SJCRH30 (cell line): ENCODE data around the gene YWHAH. TPM values are rescaled to one million over a fixed set of nuclear protein-coding genes. Genes with fewer than 3 reads are reported as not detected.

Source experiments
- DNase-seq, 2 experiments: peaks; one replicate each; pipeline ENCODE4 v3.0.0-alpha.2; 2015 to 2020
- H3K27ac ChIP-seq: fragments of 250-450 bp; sonication (Bioruptor Pico); 2 replicates; pipeline ENCODE4 v1.5.1; 2020; ENCODE audit warnings: mild to moderate bottlenecking, moderate library complexity
- H3K27me3 ChIP-seq: fragments of 250-450 bp; sonication (Bioruptor Pico); 2 replicates; pipeline ENCODE4 v1.5.1; 2020; ENCODE audit warnings: mild to moderate bottlenecking, moderate library complexity
- H3K36me3 ChIP-seq: fragments of 250-450 bp; sonication (Bioruptor Pico); 2 replicates; pipeline ENCODE4 v1.5.1; 2020; ENCODE audit warnings: mild to moderate bottlenecking, moderate library complexity
- H3K4me1 ChIP-seq: fragments of 250-450 bp; sonication (Bioruptor Pico); 2 replicates; pipeline ENCODE4 v1.5.1; 2020; ENCODE audit warnings: mild to moderate bottlenecking, moderate library complexity
- H3K4me3 ChIP-seq: fragments of 250-450 bp; sonication (Bioruptor Pico); 2 replicates; pipeline ENCODE4 v1.5.1; 2020; ENCODE audit warnings: mild to moderate bottlenecking, moderate library complexity
- H3K9me3 ChIP-seq: fragments of 250-450 bp; sonication (Bioruptor Pico); replicated peaks from 2 replicates; pipeline ENCODE4 v1.5.1; 2020; ENCODE audit warnings: mild to moderate bottlenecking, moderate library complexity
- total RNA-seq: library from RNA; depleted of rRNA; stranded (reverse); fragments of >200 nt; shearing (Covaris generic); gene quantifications from 2 replicates; pipeline ENCODE4 v1.2.3, GENCODE V29; 2014; rRNA removed

The YWHAH gene
- 100 and 106 TPM in 2 replicates for total RNA-seq

DNA sequence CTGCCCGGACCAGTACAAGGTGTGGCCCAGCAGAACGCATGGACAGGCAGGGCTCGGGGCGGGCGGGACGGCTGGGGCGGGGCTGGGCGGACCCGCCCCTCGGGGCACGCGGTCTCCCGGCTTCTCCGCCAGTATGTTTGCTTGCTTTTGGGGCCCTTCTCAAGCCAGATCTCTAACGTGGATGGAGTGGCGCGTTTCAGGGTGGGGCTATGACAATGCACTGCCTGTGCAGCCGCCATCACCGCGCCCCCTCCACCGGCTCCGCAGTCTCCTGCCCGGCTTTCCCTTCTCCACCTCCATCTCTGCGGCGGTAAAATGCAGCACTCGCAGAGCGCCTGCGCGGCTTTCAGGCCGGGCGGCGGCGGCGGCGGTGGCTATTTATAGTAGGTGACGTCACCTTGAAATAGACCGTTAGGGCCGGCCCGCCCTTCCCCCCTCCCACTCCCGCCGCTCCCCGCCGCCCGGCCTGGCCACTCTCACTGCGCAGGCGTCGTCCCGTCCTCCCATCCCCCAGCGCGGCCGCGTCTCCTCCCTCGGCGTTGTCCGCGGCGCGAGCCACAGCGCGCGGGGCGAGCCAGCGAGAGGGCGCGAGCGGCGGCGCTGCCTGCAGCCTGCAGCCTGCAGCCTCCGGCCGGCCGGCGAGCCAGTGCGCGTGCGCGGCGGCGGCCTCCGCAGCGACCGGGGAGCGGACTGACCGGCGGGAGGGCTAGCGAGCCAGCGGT is at the start of gene YWHAH:
Gene YWHAH (plus strand): TSS at position 558 of the 722 bp plus-strand sequence. CDS start 199 bp downstream, outside the sequence.
- H3K4me3 ChIP-seq = peak within 1 kb of the TSS; percentile 95
- H3K36me3 ChIP-seq = peaks cover 9% of the 10 kb centered on the region; the same call in 1 of the 2 replicates
- peak; percentile 93 to 95 for DNase-seq
- peak within 1 kb of the TSS; percentile 88 for H3K27ac ChIP-seq
- H3K9me3 ChIP-seq = no peaks in the 10 kb centered on the region
- H3K27me3 ChIP-seq = no peaks in the 10 kb centered on the region
- H3K4me1 ChIP-seq = peaks cover 5% of the 10 kb centered on the region

DNA sequence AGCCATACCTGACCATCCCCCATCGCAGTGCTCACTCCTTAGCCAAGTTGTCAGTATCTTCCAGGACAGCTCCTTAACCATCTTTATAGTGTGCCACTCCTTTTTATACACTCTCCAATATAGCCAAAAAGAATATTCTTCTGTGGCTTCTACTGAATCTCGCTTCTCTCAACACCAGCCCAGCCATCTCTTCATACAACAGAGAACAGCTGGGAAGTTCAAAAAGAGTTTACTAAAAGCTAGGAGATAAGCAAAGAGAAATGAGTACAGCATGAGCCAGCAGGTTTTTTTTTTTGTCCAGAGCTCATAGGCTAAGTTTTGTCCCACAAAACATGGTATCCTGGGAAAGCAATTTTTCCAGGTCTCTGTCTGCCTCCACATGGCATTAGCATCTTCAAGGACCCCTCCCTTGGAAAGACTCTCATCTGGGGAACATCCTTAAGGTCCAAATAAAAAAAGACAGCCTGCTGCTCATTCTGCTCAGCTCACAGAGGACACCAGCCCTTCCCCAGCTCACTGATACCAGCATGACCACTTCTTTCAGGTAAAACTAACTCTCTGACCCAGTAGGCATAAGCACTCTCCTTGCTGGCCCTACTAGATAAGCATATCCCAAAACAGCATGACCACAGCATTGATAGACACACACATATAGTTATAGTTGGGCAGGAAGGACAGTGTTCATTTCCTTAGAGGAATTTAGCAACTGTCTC is 48.8 kb upstream of the YWHAH start:
- Histone ChIP-seq H3K27ac (no peak overlapping the region), H3K27me3 (no peaks in the 10 kb centered on the region), H3K4me3 (no peak overlapping the region), H3K36me3 (no peaks in the 10 kb centered on the region; the same call in 1 of the 2 replicates), H3K9me3 (no peaks in the 10 kb centered on the region), H3K4me1 (peaks cover 11% of the 10 kb centered on the region; the same call in 1 of the 2 replicates)
- no peak for DNase-seq

DNA sequence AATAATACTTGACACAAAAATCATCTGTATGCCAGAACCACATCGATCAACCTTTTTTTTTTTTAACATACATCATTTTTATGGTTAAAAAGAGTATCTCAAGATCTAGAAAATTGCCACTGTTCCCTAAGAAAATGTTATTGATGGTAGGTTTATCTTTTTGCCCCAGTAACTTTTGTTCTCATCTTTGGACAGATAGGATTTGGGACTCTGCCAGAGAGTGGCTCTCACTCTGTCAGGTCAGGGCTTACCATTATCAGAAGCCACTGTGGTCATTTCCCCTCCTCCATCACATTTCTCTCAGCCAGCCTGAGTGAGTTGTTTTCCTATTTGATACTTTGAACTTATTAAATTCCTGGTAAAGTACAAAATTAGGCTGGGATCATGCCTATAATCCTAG is 47.9 kb upstream of the YWHAH start:
- Histone ChIP-seq H3K27me3 (no peaks in the 10 kb centered on the region), H3K4me3 (no peak overlapping the region), H3K9me3 (no peaks in the 10 kb centered on the region), H3K36me3 (no peaks in the 10 kb centered on the region; the same call in 1 of the 2 replicates), H3K4me1 (peaks cover 11% of the 10 kb centered on the region; the same call in 1 of the 2 replicates), H3K27ac (no peak overlapping the region)
- DNase-seq = no peak

DNA sequence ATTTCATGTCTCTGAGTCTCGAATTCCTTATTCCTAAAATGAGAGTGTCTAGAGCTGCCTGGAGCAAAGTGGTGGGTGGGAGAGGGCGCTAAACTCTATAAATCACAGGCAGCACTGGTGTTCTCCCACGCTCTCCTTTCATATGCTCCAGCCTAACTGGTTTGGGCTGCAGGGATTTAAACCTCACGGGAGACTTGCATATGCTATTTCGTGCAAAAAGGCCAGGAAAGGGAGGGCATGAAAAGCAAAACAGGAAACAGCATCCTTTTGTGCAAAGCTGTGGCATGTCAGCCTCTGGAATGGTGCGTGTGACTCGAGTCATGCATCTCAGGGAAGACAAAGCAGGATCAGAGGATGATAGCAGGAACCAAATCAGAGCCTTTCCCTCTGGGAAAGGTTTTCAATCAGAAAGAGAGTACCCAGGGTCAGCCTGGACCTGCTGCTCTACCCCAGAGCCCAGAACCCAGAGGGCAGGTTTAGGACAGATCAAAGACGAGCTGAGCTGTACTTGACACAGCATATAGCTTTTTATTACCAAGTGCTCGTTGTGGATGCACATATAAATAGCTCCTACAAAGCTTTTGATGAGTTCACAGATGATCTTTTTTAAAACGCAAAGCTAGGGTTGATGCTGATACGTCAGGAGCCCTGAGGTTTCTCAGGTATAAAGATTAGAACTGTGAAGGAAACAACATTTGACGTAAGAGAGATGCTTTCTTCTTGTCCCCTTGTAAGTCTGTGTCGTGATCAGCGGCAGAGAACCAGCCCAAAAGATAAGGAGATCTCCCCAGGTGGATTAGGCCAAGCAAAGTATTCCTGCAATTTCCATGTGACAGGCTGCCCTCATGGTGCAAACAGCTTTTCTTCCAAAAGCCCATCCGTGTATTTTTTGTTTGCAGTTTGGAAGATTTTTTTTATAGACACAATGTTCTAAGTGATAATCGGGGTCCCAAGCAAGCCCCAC is 46.2 kb upstream of the YWHAH start:
- H3K4me3 ChIP-seq = no peak overlapping the region
- no peaks in the 10 kb centered on the region for H3K9me3 ChIP-seq
- H3K27ac ChIP-seq = no peak overlapping the region
- DNase-seq = no peak
- H3K36me3 ChIP-seq = no peaks in the 10 kb centered on the region; the same call in 1 of the 2 replicates
- H3K4me1 ChIP-seq = peaks cover 10% of the 10 kb centered on the region; the same call in 1 of the 2 replicates
- H3K27me3 ChIP-seq = no peaks in the 10 kb centered on the region

DNA sequence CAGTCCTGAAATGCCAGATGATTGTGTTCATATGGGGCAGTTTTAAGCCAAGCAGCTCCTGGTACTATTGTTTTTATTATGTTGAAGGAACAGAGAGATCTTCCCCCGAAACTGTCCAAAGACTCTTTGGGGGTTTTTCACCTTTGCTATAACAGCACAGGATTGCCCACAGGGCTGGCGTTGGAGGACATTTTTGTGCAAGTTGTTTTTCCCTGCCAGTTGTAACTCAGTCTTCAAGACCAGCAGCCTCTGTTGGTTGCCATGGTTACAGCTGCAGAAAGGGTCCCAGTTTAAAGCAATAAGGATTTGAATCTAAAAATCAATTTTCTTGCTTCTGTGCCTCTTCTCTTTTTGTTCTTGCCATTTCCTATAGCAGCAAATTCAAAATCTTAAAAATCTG is 45.4 kb upstream of the YWHAH start:
- H3K4me1 ChIP-seq = peaks cover 2% of the 10 kb centered on the region; the same call in 1 of the 2 replicates
- no peak overlapping the region for H3K4me3 ChIP-seq
- no peaks in the 10 kb centered on the region for H3K9me3 ChIP-seq
- H3K36me3 ChIP-seq = no peaks in the 10 kb centered on the region; the same call in 1 of the 2 replicates
- no peaks in the 10 kb centered on the region for H3K27me3 ChIP-seq
- no peak for DNase-seq
- no peak overlapping the region for H3K27ac ChIP-seq

DNA sequence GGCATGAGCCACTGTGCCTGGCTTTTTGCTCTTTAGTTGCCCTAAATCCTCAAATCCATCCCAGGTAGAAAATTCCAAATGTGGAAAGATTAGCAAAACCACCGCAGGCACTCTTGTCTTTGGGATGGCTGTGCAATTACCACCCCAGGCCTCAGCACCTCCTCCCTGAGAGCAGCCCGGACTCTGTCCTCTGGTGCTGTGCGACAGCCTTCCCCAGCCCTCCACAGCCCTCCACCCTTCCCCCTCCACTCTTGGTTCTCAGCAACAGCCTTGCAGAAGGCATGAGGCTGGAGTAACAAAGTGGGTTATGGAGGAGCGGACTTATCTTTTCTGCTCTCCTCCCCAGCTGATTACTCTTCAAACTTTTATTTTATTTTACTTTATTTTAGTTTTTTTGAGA is 44.7 kb upstream of the YWHAH start:
- Histone ChIP-seq H3K27me3 (no peaks in the 10 kb centered on the region), H3K4me3 (no peak overlapping the region), H3K4me1 (no peaks in the 10 kb centered on the region), H3K27ac (no peak overlapping the region), H3K9me3 (no peaks in the 10 kb centered on the region), H3K36me3 (no peaks in the 10 kb centered on the region)
- no peak for DNase-seq

DNA sequence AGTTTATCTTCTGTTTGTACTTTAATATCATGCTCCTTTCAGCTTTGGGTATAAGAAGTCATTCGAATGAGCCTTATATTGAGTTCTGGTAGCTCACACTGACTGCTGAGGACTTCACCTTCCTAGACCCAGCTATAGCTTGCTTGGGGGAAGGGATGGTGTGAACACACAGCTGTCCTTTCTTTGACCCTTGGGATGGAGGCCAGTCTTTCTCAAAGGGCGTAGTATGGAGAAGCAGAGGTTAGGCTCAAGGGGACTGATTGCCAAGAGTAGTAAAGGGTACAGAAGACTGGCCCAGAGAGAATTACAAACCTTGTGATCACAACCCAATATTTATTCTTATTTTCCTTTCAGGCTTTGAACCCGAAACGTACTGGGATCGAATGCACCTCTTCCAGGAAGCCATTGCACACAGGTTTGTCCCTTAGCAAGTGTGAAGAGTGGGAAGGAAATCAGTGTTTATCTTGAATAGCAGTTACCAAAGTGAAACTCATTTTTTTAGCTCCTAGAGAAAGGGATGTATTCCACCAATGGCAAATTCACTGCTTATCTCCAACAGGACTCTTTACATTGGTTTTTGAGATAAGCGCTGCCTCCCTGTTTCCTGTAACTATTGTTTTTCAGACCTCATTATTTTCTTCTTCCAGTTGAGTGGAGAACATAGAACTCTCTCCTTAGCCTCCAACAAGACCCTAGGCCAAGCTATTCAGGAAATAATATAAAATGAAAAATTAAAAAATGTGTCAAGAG is 42.8 kb upstream of the YWHAH start:
- no peaks in the 10 kb centered on the region for H3K4me1 ChIP-seq
- DNase-seq = no peak
- H3K4me3 ChIP-seq = no peak overlapping the region
- no peak overlapping the region for H3K27ac ChIP-seq
- no peaks in the 10 kb centered on the region for H3K36me3 ChIP-seq
- H3K9me3 ChIP-seq = no peaks in the 10 kb centered on the region
- H3K27me3 ChIP-seq = no peaks in the 10 kb centered on the region

DNA sequence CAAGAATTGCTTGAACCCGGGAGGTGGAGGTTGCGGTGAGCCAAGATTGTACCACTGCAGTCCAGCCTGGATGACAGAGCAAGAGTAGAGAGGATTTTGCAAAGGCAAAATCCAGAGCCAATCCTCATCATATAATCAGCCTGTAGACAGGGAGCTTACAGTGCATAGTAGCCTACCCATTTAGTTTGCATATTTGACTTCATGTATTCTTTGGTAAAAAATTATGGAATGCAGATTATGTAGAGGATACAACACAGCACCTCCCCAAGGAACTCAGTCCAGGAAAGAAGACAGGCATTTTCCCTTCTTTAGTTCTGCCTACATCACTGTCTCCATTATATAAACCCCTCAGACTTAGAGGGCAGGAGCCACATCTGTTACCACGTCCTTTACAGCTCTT is 39.7 kb upstream of the YWHAH start:
- Histone ChIP-seq H3K36me3 (no peaks in the 10 kb centered on the region), H3K9me3 (no peaks in the 10 kb centered on the region), H3K4me1 (no peaks in the 10 kb centered on the region), H3K4me3 (no peak overlapping the region), H3K27ac (no peak overlapping the region), H3K27me3 (no peaks in the 10 kb centered on the region)
- DNase-seq = no peak

DNA sequence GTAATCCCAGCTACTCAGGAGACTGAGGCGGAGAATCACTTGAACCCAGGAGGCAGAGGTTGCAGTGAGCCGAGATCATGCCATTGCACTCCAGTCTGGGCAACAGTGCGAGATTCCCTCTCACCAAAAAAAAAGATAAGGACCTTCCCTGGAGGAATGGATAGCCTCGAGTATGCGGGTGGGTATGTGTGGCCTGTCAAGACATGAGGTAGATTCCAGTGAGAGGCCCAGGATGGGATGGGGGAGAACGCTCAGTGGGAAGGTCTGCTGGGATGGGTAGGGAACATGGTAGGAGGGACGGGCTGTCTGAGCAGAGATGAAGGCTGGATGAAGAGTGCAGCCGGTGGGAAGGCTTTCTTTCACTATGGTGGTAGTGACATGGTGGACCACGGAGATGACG is 39.0 kb upstream of the YWHAH start:
- Histone ChIP-seq H3K36me3 (no peaks in the 10 kb centered on the region), H3K27ac (no peak overlapping the region), H3K4me3 (no peak overlapping the region), H3K27me3 (no peaks in the 10 kb centered on the region), H3K4me1 (no peaks in the 10 kb centered on the region), H3K9me3 (no peaks in the 10 kb centered on the region)
- no peak for DNase-seq

DNA sequence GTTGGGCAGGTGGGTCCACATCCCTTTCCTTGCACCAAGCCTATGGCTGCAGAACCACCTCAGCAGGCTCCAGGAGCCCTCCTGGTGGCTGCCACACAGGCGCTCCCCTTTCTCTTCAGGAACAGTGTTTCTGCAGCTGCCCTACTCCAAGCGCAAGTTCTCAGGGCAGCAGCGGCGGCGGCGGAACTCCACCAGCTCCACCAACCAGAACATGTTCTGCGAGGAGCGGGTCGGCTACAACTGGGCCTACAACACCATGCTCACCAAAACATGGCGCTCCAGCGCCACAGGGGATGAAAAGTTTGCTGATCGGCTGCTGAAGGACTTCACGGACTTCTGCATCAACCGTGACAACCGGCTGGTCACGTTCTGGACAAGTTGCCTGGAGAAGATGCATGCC is 38.2 kb upstream of the YWHAH start:
- DNase-seq = no peak
- no peaks in the 10 kb centered on the region for H3K4me1 ChIP-seq
- no peaks in the 10 kb centered on the region for H3K36me3 ChIP-seq
- no peaks in the 10 kb centered on the region for H3K27me3 ChIP-seq
- no peak overlapping the region for H3K4me3 ChIP-seq
- H3K27ac ChIP-seq = no peak overlapping the region
- no peaks in the 10 kb centered on the region for H3K9me3 ChIP-seq

DNA sequence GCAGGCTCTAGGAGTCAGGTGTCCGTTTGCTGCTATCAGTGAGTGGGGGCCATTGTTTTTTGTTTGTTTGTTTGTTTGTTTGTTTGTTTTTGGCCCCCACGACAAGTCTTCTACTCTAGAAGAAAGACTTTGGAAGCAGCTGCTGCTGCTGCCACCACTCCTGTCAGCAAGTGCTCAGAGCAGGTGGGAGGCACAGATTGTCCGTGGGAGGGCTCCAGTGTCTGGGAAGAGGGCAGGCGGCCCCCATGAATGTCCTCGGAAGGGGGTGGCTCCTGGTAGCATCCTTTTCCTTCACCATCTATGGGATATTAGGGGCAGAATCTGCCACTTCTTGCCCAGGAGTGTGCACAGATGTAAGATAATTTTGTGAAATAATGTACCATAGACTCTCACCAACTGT is 37.8 kb upstream of the YWHAH start:
- H3K27me3 ChIP-seq = no peaks in the 10 kb centered on the region

DNA sequence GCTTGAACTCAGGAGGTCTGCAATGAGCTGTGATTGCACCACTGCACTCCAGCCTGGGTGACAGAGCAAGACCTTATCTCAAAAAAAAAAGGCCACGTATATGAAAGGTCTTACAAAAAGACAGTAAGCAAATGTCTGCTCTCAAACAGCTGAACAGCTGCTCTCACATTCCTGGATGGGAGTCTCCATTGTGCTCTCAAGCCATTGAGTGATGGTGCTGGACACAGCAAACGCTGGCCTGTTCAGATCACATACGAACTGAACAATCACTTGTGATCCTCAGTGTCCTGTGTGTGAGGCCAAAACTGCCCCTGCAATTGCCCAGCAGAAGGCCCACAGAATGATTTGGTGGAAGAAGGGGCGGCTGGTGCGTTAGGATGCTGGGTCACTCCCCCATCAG is 34.4 kb upstream of the YWHAH start:
- peaks cover 5% of the 10 kb centered on the region; the same call in 1 of the 2 replicates for H3K4me1 ChIP-seq
- H3K4me3 ChIP-seq = no peak overlapping the region
- no peak overlapping the region for H3K27ac ChIP-seq
- H3K36me3 ChIP-seq = no peaks in the 10 kb centered on the region
- DNase-seq = no peak
- no peaks in the 10 kb centered on the region for H3K27me3 ChIP-seq
- no peaks in the 10 kb centered on the region for H3K9me3 ChIP-seq

More for the DNA sequence above, 37.8 kb upstream of the YWHAH start:
- H3K36me3 ChIP-seq = no peaks in the 10 kb centered on the region
- peaks cover under 1% of the 10 kb centered on the region; the same call in 1 of the 2 replicates for H3K4me1 ChIP-seq
- no peak overlapping the region for H3K27ac ChIP-seq
- H3K4me3 ChIP-seq = no peak overlapping the region
- no peaks in the 10 kb centered on the region for H3K9me3 ChIP-seq
- DNase-seq = no peak

DNA sequence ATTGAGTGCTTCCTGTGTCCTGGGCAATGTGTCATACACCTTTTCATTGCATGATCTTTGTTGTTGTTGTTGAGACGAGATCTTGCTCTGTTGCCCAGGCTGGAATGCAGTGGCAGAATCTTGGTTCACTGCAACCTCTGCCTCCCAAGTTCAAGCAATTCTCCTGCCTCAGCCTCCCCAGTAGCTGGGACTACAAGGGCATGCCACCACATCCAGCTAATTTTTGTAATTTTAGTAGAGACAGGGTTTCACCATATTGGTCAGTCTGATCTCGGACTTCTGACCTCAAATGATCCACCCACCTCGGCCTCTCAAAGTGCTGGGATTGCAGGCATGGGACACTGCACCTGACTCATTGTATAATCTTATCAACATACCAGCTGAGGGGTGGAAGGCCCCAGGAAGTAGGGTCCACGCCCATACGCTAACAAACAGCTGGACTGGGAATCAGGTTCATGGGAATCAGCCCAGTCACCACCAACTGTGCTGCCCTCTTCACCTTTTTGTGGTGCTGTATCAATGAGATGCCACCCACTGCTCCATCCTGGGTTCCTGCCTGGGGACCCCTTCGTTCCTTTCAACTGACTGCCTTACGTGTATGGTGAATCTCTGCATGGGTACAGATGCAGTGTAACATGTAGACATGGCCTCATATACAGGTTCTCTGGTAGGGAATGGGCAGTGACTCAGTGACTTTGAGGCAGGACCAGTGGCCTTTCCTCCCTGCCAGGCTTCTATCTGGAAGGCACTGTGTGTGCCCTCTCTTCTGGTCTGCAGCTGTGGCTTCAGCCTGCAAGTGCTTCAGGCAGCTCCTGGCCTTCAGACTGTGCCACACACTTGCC is 32.5 kb upstream of the YWHAH start:
- no peaks in the 10 kb centered on the region for H3K9me3 ChIP-seq
- peak in 1 of 2 experiments; percentile 27 for DNase-seq
- H3K36me3 ChIP-seq = no peaks in the 10 kb centered on the region
- H3K27me3 ChIP-seq = no peaks in the 10 kb centered on the region
- no peak overlapping the region for H3K4me3 ChIP-seq
- no peak overlapping the region for H3K27ac ChIP-seq
- H3K4me1 ChIP-seq = peaks cover 6% of the 10 kb centered on the region; the same call in 1 of the 2 replicates
